HG03565 (cell line): ENCODE data around the gene MARCO.
"Not testable (repeated sequence)": the region's sequence is repeated elsewhere in the genome, so short reads cannot be mapped to it uniquely, and the experiment has no call there.

Experiments
- ATAC-seq: cut with Tn5 transposase; IDR thresholded peaks from one replicate; pipeline ENCODE4 v1.9.1; 2021; ENCODE audit warnings: mild to moderate bottlenecking, moderate library complexity; ENCODE audit not compliant: unreplicated experiment

The MARCO gene

DNA sequence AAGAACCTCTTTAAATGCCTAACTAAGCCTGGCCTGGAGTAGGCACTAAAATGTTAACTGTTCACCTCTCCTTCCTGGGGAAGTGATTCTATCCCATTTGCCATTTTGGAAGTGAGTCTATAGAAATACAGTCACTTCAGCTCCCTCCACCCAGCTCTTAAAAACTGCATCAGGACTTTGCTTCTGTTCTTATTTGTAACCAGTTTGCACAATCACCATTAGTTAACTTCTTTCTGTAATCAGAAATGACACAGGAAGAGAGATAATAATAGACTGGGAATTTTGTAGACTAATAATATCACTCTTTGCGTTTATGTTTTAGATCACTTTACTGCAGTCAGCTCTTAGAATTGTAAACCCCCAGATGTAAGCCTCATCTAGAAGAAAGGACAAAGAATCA is 16.0 kb upstream of the MARCO start:
- no peak for ATAC-seq

DNA sequence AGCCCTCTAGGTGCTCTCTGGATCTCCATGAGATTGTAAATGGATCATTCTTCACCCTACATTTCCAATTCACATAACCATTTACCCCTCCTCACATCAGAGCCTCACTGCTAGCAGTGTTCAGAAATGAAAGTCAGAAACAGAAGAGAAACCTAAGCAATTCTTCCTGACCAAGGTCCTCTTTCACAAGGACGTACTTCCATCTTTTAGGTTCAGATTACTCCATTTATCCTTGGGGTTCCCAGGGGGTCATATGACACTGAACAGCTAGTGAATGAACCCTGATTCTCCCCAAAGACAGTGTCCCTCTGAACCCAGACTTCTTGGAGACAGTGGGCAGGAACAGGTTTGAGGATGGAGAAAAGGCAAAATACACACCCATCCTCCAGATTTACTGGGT is 12.9 kb upstream of the MARCO start:
- ATAC-seq = no peak

DNA sequence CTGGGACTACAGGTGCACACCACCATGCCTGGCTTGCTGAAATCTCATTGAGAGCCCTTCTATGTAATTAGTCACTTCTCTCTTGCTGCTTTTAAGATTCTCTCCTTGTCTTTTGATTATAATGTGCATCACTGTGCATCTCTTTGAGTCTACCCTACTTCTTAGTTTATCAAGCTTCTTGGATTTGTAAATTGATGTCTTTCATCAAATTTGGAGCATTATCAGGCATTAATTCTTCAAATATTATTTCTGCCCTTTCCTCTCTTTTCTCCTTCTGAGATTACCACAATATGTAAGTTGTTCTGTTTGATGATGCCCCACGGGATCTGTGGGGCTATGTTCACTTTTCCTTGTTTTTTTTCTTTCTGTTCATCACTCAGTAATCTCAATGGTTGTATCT is 9.0 kb upstream of the MARCO start:
- ATAC-seq = no peak

DNA sequence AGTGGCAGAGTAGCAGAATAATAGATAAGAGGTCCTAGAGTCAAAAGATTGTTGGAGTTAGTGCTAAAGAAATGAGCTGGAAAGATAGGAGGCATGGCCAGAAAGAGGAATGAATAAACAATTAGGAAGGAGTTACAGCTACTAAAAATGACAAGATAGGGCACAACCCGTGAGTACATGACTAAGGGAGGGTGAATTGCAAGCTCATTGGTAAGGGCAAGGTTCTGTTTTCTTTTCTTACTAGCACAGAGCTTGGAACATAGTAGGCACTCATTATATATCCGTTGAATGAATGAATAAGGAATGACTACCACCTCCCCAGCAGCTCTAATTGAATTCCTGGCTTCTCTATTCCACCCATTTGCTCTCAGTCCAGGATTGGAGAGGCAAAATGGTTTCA is 5.7 kb upstream of the MARCO start:
- ATAC-seq = no peak

DNA sequence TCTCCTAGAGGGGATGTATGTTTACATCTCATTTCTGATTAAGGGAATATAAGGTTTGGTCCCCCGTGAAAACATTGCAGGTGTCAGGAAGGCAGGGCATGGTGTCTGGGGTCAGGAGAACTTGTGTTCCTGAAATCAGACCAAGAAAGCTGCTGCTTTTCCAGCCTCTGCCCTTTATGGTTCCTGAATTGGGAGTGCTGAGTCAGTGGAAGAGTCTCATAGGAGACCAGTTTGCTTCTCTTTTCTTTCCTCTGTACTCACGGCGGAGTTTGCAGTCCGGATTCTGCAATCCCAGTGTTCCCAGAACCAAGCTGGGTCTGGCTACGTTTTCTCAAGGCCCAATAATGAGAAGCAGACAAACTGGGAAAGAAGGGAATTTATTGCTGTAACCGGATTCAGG is 5.1 kb upstream of the MARCO start:
- no peak for ATAC-seq

DNA sequence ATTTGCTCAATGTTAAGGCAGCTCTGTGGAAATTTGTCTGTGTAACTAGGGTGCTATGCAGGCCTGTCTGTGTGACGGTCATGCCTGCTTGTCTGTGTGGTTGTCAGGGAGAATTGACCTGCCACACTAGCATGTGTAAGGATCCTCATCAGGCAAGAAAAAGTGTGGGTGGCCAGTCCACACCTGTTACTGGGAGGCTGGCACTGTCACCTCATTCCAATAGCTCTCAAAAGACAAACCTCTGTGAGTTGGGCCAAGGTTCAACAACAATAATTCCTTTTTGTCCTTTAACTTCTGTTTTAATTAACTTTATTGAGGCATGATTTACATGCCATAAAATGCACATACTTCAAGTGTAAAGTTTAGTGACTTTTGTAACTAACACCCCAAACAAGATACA is 4.2 kb upstream of the MARCO start:
- no peak for ATAC-seq

DNA sequence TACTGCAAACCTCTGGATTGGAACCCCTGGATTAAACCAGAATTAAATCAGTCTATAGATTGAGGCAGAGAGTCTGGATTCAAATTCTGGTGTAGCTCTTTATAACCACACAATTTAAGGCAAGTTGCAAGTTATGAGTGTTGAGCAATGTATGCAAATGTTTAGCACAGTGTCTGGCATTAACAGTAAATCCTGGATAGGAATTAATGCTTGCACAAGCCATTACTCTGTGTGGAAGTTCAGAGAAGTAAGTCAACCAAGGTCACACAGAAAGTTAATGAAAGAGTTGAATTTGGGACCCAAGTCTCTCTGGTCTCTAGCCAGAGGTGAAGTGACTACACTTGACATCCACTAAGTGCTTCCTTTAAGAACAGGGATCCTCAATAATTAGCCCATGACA is 2.0 kb upstream of the MARCO start:
- no peak for ATAC-seq

DNA sequence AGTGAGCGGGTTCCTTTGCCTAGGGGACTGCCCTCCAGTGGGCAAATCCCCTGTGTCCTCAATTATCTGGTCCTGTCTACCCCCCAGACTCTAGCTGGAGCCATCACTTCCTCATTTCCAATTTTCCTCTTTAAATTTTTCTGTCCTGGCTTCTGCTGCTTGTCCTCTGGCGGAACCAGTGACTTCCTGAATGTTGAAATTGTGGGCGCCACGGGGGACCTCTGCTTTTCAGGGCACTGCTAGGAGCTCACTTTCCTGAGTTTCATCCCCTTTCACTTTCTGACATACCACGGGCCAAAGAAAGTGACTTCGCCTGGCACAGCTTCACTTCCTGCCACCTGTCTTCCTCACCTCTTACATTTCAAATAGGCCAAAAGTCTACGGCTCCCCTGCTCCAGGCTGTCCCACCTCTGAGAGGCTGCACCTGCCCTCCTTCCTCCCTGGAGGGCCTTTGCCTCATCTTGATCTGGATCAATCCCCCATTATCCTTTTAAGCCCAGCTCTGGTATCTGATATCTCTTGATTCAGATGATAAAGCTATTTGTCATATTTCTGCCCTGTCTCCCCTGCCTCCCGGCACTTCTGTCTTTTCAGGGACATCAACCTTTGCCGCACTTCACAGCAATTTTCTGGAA is 1.4 kb upstream of the MARCO start:
- ATAC-seq = no peak

DNA sequence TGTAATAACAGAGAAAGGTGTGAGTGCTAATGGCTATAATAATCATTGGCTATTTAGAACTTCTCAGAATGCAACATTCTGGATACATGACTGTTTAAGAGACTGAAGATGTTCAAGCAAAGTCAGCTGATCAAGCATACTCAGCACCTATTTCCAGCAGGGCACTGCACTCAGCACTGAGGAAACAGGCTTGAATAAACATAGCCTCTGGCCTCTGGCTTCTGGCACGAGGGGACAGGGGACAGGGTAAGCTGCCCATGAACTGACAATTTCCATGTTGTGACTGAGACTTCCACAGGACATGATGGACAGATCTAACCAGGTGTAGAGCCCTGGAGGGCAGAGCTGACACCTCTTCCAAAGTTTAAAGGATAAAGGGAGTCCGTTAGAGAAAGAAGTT is 1.3 kb downstream of the MARCO start:
- ATAC-seq = no peak

DNA sequence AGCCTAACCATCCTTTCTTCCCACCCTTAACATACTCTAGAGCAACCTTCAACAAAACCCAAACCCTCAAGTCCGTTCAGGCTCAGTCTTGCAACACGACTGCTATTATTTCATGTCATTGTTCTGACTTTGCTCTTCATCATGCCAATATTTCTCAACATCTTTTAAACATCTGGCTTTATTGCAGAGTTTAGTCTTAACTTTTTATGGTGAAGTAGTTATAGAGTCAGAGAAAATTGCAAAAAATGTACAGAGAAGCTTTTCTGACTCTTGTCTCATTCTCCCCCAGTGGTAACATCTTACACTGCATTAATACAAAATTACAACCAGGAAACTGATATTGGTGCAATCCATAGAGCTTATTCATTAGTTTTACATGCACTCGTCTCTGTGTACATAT is 3.9 kb downstream of the MARCO start:
- ATAC-seq = no peak

DNA sequence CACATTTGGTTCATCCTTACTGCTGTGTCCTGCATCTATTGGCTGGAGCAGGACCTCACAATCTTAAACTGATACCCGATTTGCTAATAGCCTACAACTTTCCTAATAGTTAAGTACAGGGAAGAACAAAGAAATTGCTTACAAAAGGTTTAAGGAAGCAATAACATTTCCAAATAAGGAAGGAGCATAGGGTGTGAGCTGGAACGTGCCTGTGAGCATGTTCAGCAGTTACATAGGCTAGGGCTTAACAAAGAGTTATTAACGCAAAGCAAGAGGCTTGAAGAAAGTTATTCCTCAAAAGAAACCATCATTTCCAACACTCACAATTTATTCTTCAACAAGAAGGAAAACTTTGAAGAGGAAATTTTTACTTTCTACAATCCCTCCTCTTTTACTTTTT is 6.3 kb downstream of the MARCO start:
- ATAC-seq = not testable (repeated sequence)

DNA sequence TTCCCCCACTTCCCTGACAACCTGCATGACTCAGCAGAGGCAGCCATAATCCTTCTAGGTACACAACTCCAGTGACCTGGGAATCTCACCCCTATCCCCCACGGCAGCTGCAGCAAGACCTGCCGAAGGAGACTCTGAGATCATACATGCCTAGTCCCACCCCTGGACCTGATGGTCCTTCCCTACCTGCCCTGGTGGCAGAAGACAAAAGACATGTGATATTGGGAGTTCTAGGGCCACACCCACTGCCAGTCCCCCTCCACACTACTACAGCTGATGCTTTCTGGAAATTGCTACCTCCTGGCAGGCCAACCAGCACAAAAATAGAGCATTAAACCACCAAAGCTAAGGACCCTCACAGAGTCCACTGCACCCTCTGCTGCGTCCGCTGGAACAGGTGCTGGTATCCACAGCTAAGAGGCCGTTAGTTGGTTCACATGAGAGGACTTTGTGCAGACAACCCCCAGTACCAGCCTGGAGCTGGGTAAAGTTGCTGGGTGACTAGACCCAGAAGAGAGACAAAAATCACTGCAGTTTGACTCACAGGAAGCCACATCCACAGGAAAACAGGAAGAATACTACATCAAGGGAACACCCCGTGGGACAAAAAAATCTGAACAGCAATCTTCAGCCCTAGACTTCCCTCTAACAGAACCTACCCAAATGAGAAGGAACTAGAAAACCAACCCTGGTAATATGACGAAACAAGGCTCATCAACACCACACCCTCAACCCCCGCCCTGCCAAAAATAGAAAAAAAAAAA is 12.5 kb downstream of the MARCO start:
- ATAC-seq = no peak

DNA sequence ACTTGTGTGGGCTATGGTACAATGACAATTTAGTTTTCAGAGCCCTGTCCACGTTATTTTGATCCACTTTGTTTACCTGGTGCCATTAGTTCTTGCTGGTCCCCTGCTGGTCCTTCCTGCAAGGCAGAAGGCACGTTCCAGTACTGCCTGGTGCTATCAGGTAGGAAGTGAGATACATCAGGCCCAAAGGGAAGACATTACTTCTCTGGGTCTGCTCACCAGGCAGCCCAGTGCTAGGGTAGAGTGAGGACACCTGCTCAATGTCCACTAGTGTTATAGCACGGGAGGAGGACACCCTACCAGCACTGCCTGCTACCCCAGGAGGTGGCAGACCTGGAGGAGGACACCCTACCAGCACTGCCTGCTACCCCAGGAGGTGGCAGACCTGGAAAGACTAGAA is 23.7 kb downstream of the MARCO start:
- no peak for ATAC-seq

DNA sequence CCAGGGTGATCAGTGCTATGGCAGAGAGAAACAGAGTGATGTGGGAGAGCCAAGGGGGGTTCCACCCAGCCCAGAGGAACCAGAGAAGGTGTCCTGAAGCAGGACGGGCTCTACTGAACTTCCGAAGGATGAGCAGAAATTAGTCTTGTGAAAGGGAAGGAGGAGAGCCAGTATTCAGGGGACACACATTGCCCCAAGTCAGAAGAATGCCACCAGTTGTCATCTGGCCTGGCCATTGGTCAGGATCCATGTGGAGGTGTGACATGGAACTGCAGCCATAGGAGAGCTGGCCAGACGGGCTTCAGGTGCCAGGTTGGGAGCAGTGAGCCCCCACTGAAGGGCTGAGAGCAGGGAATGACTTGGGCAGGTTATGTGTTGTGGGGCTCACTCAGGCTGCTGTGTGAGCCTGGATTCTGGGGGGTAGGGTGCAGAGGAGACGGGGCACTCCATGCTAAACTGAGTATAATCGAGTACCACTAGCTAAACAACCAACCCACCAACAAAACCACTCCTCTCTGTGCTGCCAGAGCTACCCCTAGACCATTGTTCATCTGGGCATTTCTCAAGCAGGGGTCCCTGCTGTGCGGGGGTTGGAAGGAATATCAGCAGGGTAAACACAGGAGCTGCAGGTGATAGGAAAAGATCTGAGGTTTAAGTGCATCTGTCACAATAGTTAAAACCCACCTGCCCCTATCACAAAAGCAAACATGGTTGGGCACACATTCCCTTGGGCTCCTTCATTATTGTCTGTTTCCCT is 25.3 kb downstream of the MARCO start:
- no peak for ATAC-seq

DNA sequence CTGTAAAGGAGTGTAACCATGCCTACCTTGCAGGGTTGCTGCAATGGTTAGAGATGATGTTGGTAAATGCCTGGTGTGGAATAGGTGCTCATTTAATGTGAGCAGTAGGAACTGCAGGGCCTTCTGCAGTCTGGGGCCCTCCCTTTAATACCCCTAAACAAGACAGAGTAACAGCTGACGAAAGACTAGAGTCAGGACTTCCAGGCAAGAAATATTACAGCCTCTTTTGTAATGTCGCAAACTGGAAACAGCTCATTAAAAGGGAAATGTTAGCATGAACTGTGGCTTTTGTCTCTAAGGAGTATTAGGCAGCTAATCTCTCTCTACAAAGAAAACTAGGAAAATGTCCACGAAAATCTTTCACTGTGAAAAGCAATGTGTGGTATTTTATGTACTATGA is 26.0 kb downstream of the MARCO start:
- ATAC-seq = no peak

DNA sequence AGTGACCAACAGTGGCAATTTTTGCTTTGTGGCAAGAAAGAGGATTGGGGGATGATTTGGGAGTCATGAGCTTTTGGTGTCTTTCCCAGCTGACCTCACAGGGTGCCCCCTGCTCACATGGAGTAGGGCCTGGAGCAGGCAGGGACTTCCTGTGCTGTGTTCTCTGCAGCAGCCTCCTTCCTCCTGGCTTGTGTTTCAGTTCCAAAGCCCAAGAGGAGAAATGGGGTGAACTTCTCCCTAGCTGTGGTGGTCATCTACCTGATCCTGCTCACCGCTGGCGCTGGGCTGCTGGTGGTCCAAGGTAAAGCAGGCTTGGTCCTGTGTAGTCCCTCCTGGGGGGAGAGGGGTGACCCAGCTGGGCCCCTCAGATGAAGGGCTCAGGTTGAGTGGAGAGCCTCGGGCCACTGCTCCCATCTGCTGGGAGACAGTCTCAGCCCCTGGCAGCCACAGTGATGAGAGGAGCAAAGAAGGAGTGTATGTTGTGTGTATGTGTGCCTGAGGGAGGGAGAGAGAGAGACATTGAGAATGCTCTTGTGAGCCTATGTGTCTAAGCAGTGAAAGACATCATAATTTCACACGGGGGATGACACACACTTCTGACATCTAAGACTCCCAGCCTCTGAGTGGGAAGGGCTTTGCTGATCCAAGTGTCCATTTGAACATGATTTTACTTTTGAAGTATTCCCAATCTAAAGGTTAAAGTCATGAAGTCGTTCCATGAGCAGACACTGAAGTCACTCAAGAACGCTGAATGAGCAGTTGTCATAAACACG is 27.2 kb downstream of the MARCO start:
- ATAC-seq = no peak

DNA sequence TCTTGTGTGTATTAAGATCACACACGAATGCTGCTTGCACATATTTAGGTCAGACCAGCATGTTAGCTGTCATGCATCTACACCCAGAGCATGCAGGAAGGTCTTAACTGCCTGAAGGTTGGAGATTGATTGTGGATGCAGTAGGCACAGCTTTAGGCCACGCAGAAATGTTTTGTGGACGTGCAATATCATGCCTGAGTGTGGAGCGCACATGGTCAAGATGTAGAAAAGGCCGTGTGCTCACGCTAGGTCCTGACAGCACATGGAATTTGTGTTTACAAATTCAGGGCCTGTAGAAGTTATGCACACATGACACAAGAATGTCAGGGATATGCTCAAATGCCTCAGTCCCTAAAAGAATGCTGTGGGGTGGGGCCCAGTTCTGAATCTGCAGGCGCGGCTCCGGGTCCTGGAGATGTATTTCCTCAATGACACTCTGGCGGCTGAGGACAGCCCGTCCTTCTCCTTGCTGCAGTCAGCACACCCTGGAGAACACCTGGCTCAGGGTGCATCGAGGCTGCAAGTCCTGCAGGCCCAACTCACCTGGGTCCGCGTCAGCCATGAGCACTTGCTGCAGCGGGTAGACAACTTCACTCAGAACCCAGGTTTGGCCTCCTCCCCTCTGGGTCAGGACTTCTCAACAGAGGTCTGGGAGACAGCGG is 27.9 kb downstream of the MARCO start:
- no peak for ATAC-seq

DNA sequence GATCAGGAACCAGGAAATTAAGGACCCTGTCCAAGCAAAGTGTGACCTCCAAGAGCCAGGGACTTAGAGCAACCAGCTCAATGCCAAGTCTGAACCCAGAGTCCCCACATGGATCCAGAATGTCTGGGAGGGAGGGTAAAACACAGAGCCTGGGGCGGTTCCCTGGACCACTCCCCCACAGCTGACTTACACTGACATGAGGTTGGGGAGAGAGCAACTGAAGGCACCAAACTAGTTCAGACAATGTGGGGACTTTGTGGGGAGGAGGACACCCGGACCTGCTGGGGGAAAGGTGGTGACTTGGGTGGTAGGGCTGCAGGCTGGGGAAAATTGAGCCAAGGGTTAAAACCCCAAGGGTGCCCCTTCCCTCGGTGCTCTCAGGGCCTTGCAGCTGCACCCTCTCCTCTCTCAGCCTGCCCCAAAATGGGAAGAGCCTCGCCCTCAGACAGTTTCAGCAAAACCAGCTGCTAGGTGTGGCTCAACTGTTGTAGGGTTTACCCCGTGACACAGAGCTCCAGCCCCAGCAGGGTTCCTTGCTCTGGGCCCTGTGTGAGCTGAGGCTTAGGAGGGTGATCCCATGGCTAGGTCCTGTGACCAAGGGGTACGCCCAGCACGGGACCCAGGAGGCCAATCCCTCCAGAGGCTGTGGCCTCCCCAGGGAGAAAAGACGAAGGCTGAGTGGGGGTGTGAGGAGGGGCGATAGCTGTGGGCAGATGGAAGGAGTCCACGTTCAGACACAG is 28.6 kb downstream of the MARCO start:
- ATAC-seq = no peak

DNA sequence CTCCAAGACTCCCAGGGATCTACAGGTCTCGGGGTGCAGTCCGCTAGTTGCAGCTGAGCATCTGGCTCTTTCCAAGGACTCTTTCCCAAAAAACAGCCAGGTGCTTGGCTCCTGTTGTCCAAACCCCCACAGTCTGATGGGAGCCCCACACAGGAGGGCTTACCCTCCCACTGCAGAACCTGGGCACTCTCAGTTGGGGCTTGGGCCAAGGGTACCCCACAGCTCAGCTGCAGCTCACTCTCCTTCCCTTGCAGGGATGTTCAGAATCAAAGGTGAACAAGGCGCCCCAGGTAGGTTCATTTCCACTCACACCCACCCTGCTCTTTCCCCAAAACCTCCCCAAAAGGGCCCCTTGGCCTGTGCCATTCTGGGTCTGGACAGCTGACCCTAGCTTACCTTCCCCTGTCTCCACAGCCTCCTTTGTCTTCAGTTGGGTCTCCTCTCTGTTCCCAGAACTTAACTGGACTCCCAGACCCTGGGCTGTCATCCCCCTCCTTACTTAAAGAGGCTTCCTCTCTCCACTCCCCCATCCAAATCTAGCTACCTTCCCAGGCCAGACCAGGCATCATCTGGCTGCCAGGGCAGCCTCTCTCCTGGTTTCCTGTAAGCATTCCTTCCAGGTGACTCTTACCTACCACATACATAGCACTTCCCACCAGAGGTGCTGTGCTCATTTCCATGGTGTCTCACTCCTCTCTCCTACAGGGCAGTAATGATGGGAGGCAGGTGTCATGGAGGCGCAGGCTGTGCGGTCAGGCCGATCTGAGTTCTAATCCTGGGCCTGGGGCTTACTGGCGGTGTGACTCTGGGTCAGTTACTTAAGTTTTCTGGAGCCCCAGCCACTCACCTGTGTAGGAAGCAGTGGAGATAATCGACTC is 29.5 kb downstream of the MARCO start:
- no peak for ATAC-seq
